ENCODE data around the gene CCDC141.

Gene CCDC141

DNA sequence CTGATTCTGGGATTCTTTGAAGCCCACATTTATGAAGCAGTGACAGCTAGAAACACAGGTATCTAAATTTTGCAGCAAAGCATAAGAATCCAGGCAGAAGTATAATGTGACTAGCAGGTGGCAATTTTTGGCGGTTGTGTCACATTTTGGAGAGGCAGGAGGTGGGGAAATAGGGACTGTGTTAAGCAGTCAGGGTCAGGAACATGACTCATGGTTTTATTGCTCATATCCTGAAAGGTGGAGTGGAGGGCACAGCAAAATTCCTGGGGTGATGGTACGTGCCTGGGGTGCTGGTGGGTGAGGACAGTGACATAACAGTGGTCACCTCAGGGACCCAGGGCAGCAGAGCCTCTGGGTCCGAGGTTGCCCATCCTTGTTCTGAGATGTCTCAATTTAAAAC is 179.2 kb downstream of the CCDC141 start:
- no peak for DNase-seq (ENCODE audit: low read depth in 2 of 2)

DNA sequence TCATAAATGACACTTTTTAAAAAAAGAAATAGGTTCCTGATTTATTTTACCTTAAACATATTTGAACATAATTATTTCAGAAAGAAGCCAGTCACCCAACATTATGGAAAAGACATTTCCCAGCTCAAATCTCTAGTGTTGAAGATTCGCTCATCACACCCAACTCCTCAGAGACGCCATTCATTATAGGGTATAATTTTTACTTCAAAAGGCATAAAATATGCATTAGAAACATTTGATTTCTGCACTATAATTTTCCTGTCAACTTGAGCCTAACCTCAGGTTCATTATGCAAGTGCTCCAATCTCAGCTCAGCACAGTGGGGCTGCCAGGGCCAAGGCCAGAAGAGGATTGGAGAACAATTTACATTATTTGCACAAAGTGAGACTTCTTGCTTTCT is 183.9 kb downstream of the CCDC141 start:
- DNase-seq (ENCODE audit: low read depth in 2 of 2), result no peak

DNA sequence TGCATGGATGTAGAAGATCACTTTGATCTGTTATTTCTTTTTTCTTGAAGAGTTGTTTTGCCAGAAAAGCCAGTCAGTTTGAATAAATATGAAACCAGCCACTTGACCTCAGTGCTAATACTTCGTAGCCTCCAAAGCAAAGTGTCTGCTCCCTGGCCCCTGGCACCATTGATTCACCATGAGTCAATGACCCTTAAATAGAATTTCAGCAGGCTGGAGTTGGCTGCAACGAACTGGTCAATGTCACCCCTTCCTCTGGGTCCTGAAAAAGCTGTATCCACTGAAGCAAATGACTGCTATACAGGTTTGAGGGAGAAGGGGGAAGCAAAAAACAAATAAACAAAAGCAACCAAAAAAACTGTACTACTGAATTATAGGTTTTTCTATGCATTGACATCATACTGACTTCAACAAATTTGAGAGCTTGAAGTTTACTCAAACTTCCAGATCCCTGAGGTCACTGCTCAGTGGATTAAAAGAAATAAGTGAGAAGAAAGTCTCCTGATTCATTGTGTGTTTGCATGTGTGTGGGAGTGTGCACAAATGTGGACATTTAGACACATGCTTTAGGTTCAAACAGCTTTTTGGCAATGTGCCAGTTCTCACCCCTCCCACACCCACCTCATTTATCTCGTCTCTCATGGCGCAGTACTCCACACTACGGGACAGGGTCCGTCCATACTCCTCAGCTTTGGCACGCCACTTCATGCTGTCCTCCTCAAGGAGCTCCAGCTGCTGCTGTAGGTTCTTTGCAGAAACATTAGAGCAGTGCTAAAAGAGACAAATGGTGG is 184.6 kb downstream of the CCDC141 start:
- no peak for DNase-seq (ENCODE audit: low read depth in 2 of 2)

DNA sequence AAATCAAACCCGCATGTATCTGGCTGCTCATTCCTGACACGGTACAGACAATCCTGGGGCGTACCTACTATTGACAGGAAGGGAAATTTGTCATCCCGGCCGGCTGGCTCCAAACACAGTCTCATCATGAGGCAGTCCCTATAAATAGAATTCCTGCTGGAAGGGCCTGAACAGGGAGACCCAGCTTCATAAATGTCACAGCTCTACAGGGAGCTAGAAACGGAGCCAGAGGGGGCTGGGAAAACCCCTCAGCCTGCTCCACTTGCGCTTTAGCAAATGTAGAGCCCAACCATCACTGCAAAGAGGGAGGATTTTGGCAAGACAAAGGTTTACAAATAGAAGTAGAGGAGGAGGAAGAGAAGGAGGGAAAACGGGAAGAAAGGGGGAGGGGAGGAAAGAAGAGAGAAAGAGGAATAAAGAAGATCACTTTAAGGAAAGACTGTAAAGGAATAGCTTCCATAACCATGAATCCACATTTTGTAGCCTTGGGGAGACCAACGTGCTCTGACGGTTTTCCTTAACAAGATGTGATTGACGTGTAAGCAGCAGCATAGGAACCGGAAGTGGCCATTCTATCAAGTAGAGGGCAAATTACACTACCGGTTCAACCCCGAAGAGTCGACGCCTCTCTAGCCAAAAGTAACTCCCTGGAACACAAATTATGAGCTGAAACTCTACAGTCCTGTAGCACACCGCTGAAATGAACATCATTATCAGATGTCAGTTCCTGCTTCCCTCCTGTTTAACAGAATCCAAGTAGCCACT is 185.9 kb downstream of the CCDC141 start:
- DNase-seq (ENCODE audit: low read depth in 2 of 2), result no peak

DNA sequence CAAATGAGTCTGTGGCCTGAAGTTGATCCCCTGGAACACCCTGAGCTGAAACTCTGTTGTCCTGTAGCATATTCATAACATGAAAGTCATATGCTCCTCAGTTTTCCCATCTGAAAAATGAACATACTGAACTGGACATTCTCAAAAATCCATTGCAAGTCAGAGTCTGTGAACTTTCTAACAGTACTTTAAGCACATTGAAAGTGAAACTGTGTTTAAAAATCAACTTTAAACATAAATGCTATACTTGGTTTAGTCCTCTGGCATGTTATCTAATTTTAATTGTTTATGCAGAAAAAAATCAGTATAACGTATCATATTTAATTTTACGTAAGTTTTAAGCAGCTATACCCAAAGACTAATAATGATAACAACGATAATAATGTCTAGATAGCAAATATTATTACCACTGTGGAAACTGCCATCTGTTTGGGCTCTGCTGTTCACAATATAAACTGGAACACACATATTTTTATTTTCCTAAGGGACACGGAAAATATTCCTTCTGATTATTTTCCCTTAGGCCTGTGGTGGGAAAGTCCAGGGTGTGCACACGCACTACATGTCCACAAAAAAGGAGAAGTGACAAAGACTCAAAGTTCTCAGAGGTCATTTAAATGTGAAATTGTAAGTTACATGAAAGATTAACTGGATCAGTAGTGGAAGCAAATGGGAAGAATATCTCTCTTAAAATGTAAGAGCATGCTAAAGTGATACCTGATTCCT is 186.6 kb downstream of the CCDC141 start:
- DNase-seq (ENCODE audit: low read depth in 2 of 2), result no peak

DNA sequence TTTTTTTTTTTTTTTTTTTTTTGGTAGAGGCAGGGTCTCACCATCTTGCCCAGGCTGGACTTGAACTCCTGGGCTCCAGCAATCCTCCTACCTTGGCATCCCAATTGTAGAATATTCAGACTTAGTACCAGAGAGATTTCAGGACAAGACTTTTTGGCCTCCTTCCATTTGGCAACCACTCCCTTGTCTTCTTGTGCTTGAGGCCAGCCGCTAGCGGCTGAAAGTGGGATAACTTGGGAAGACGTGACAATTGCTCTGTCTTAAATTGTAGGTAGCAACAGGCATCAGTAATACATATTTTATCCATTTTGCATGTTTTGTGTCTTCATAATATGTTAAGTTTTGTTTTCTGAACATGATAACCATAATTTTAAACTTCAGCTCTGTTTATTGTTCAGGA is 189.4 kb downstream of the CCDC141 start:
- DNase-seq (ENCODE audit: low read depth in 2 of 2), result no peak

DNA sequence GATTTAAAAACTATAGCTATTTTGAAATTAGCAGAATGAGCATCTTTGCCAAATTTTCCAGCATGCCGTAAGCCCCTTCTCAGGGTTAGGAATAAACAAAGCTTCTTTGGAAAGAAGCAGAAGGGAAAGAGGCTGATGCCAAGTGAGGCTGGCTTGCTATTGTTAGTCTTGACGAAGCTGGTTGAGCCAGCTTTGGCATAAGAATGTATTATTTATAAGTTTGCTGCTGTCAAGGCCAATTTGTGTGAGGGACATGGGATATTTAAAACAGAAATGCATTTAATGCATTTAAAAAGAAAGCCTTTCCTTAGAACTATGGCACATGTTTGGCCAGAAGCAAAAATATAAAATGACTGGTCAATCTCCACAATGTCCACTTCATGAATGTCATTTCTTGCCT is 190.2 kb downstream of the CCDC141 start:
- DNase-seq (ENCODE audit: low read depth in 2 of 2), result no peak

DNA sequence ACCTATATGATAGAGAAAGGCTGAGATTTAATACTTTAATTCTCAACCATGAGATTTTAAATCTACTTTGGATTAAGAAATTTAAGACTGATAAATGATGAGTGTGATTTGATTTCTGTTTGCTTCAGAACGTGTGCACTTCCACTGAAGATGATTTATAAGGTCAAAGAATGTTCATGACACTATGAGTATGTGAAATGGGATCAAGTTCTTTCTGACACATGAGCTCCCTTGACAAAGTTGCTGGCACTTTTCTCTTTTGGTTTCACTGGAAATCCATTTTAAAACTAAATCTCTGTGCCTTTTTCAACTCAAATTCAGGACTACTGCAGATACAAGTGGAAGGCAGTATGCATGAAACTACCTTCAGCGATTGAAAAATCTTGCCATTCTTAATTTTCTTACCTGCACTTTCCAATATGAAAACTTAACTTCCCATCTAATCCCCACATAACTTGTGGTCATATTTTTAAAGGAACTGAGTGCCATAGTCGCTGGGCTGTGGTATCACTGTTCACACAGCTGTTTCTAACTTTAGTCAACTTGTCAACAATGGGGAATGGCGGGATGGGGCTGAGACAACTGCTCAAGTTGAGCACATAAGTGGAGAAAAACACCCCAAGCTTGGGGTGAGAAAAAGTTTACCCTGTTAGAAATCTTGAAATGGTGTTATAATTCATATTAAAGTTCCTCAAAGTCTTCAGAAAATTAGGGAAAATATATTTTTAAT is 190.9 kb downstream of the CCDC141 start:
- DNase-seq (ENCODE audit: low read depth in 2 of 2), result no peak

DNA sequence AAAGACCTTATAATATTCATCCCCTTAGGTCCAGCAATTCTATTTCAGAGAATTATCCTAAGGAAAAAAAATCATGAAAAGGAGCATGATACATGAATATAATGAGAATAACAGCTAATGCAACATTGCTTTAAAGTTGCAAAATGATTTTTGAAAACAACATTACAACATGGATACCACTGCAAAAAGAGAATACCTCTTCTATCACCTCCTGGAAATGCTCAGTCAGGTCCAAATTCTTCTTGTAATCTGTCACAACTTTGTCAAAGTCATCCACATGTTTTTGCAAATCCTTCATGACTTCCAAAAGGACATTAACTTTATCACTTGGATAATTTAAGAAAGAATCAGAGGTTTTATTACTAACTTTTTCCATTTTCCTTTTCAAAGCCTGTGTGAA is 194.8 kb downstream of the CCDC141 start:
- DNase-seq (ENCODE audit: low read depth in 2 of 2), result no peak

DNA sequence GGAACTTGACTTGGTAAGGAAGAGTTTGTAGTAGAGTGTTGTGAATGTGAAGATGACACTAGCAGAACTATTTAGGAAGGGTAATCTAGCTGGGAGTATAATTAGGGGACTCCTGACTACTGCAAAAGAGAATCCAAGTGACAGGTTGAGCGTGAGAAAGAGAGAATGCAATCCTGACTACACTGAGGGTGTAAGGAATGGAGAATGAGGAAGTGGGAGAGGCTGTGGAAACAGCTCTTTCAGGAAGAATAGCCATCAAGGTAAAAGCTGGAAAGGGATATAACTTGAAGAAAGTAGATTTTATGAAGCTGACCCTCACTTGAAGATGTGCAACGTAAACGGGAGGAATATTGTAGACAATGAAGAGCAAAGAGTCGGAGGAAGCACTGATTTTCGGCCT is 201.6 kb downstream of the CCDC141 start:
- no peak for DNase-seq (ENCODE audit: low read depth in 2 of 2)

DNA sequence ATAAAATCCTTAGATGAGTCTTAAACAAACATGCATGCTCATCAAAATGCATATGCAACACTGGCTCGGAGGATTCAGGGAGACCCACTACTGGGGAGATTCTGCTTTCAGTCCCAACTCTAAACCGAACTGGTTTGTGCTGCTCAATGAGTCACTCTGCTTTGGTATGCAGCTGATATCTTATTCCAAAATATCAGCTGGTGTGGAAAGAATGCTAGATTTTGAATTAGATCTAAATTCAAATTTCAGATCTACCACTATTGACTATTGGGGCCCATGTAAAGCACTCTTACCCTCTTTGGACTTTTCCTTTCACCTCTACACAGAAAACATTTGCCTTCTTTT is 203.5 kb downstream of the CCDC141 start:
- DNase-seq (ENCODE audit: low read depth in 2 of 2), result no peak

DNA sequence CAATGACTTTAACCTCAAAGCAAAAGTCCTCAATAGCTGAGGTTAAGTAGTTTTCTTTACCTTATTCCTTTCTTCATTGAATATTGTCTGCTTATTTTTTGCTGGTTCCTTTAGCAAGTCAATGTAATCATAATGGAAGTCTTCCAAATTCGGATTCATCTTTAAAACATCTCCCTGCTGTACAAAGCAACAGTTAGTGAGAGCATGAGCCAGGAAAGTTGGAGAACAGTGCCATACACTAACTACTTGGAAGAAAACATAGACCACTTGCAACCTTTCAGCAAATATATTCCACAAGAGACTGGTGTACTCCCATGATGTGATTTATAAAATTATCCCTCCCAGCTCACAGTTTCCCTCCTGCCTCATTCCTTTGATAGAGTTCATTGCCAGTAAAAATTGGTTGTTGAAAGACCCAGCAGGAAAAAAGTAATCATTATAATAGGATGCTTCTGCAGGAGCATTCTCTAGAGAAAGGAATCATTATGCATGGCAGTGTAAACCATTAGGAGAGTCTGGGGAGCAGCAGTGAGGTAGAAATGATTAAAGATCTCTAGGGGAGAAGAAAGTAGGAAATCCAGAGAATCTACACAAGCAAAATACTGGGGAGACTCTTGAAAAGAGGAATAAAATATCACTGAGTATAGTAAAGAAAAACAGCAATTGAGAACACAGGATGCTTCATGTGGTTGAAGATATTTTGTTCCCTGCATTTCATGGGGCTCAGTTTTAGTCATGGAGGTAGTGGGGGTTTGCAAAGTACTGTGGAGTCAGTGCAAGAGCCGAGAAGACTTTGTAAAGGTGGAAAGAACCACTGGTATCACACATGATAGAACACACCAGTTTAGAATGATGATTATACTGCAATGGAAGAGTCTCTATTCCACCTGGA is 204.1 kb downstream of the CCDC141 start:
- no peak for DNase-seq (ENCODE audit: low read depth in 2 of 2)

DNA sequence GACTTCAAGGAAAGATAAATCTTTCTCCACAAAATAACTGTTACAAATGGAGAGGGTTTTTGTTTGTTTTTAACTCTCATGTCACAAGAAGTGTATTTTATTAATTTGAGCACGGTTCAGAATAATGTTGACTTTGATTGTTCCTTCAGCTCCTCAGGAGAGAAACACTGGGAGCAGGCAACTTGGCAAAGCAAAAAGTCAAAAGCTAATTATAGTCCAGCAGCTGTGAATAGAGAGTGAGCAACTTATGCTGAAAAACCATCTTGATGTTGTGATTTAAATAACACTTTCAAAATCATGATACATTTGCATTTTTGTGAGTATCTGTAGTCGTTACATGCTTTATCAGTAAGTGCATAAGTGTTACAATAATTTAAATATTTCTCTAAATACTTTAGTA is 205.2 kb downstream of the CCDC141 start:
- DNase-seq (ENCODE audit: low read depth in 2 of 2), result no peak

DNA sequence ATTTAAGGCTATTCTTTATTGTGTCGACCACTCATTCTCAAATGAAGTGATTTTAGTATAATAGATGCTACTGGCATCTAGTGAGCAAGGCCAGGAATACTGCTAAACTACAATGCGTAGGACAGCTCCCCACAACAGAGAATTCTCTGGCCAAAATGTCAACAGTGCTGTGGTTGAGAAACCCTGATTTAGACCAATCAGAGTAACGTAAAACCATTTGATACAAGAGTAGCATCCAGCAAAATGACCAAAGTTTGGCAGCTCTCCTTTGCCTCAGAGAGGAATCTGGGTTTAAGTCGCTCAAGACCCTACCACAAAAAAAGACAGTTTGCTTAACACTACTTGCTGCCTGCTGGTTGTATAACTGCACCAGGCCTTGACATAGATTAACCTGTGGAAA is 205.7 kb downstream of the CCDC141 start:
- DNase-seq (ENCODE audit: low read depth in 2 of 2), result no peak

DNA sequence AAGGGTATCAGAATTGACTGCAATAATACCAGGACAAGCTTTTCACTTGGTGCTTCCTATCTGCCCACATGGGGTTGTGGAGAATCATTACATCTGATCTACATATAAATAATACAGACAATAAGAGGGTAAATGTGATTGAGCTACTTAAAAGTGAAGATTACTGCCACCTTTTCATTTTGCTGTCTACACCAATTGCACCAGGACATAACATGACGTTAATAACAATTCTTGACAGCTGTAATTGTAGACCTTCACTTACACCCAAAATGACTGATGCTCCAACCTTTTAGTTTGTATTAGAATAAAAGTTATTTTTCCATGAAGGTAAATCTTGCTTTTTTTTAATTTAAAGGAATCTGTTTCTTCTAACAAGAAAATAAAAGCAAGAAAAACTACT is 206.2 kb downstream of the CCDC141 start:
- no peak for DNase-seq (ENCODE audit: low read depth in 2 of 2)

DNA sequence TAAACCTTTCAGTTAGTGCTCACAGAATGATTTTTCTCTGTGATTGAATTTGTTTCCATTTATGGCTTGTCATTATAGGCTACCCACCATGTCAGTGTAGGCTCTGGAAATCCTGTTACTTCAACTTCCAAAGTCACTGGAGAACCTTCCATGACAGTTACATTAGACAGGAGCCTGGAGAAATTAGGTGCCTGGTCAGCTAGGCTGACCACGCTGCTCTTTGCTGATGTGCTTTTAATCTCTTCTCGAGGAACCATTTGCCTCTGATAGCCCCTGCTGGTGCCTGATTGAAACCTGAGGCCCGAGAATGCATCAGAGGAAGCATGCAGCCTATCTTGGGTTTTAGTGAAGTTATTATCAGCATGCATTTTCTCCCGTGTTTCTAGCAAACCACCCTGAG is 213.1 kb downstream of the CCDC141 start:
- no peak for DNase-seq (ENCODE audit: low read depth in 2 of 2)

DNA sequence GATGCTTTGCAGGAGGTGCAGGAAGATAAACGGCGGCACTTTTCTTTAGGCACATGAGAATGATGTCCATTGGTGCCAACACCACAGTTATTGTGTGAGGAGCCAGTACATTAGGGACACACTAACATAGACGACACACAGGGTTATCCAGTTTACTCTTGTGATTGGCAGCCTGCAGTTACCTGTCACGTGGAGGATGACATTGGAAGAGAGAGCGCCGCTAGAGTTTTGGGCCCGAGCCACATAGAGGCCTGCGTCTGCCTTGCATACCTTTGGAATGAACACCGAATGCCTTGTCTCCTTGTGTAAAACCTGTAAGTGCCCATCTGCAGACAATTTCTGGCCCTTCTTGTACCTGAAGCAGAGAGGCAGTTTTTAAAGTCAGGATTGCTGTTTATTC is 215.9 kb downstream of the CCDC141 start:
- no peak for DNase-seq (ENCODE audit: low read depth in 2 of 2)

DNA sequence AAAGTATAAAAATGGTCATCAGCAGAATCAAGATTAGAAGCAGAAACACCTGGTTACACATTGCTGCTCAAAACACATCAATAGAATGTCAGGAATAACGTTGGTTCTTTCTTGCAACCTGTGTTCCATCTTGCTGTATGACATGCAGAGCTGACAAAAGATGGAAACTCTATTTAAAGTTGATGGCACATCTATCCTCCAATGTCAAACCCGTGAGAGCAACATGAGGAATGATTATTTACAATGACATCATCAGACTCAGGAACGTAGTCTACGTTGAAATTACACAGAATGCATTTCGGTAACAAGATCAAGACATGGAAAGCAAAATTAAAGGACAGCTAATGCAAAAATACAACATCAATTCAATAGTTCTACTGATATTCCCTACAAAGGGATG is 216.6 kb downstream of the CCDC141 start:
- DNase-seq (ENCODE audit: low read depth in 2 of 2), result no peak

DNA sequence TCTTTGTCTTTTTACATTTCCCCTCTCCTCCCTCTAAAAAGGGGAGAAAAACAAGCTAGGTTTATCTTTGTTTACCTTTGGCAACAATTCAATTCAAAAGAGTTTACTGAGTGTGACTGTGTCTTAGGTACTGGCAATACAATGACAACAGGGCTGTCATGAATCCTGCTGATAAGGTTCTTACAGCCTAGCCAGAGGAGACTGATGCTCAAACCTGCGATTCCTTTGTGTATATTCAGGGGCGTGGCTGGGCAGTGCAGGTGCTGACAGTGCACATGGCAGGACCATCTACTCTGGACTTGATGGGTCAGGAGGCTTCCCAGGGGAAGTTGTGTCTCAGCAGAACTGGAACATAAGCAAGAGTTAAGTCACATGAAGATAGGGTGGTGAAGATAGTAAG is 219.5 kb downstream of the CCDC141 start:
- DNase-seq (ENCODE audit: low read depth in 2 of 2), result no peak

DNA sequence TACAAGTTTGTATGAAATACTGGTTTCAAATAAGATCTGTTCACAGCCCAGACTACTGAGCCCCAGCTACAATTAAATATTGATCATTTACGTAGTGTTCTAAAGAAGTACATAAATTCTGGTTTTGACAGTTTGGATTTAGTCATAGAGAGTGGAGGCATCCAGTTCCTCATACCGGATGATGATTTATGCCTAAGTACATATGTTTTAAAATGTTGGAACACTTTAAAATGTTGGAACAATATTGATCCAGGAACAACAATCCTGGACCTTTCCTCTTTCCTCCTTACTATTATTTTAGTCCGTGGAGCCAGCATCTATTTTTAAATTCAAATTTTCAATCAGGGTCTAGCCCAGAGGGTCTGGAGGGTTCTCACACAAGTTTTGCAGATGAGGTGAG is 220.0 kb downstream of the CCDC141 start:
- DNase-seq (ENCODE audit: low read depth in 2 of 2), result no peak

DNA sequence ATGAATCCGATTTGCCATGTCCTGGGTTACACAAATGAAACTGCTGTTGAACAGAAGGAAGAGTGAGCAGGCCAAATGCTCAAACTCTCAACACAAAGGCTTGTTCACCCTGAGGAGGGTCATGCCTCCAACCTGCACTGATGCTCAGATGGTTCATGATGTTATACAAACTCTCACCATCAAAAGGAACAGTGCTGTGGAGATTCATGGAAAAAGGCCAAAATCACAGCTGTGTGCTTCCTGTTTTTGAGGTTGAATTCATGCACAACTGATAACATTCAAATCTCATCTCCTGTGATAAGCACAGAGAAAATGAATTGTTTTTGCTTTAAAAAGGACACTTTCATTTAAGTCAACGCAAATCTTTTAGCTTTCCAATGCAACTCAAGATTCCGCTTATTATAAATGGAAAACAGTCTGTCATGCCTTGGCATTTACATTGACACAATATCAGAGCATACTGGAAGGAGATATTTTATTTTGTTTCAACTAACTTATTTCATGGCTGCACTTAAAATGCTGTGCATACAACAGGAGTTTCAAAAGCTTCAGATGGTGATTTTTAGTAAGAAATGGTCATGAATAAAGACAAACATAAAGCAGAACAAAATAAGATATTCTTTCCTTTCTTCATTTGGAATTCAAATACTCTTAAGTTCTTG is 220.5 kb downstream of the CCDC141 start:
- no peak for DNase-seq (ENCODE audit: low read depth in 2 of 2)

Data from stimulated activated CD8-positive, alpha-beta memory T cell treated with anti-CD3 and anti-CD28 coated beads, Interleukin-15, amount 100 ng/mL, for 48 hours (primary cell).